ENCODE measurements around the gene FBXL16. TPM values are rescaled to one million over a fixed set of nuclear protein-coding genes. Genes with fewer than 3 reads are reported as not detected.

FBXL16 gene
- total and polyA plus RNA-seq, 2 of the 13 experiments (the other 11 are each of a cell fraction or from before 2014, with no cell fraction given), result 0.22 to 2.0 TPM

DNA sequence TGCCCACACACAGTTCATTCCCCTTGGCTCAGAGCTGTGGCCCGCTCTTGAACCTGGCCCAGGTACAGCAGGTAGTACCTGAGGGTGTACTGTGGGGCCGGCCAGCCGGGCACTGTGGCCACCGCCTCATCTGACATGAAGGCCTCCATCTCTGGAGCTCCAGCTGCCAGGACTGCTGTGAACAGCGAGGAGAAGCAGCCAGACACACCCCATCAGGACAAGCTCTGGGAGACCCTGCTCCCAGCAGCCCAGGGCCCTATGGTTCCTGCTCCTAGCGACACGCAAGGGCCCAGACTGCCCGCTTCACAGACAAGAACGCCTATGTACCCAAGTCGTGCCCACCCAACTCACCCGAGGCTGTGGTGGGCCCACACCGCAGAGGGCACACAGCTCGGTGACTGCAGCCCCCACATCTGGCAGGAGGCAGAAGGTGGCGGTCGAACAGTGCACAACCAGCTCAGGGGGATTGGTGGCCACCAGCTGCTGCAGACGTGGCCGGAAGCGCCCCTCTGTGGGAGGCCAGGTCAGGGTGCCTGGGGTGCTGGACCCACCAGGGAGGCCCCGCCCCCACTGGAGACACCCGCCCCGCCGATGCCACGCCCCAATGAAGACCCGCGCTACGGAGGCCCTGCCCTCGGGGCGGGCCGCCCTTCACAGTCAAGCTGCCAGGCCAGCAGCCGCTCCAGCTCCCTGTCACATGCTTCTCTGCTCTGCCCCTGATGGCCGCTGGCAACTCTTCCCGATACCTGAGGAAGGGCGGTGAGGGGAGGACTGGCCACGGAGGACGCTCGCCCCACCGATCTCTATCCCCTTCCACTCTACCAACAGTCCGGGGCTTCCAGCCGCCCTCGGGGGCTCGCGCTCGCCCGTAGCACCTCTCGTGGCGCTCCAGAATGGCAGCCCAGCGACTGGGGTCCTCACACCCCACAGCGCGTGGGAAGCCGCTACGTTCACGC, 26.5 kb downstream of the FBXL16 start (continued):
- no peak for TF ChIP-seq SMC3 (IDR thresholded peaks at IDR 0.05; ENCODE audit: low read length)
- TF ChIP-seq ZNF678 (CRISPR knock-in tag; IDR thresholded peaks at IDR 0.05), result no peak
- no peak for TF ChIP-seq PAX8 (CRISPR knock-in tag; IDR thresholded peaks at IDR 0.05; ENCODE audit: borderline replicate concordance)
- TF ChIP-seq, protein P1, sequence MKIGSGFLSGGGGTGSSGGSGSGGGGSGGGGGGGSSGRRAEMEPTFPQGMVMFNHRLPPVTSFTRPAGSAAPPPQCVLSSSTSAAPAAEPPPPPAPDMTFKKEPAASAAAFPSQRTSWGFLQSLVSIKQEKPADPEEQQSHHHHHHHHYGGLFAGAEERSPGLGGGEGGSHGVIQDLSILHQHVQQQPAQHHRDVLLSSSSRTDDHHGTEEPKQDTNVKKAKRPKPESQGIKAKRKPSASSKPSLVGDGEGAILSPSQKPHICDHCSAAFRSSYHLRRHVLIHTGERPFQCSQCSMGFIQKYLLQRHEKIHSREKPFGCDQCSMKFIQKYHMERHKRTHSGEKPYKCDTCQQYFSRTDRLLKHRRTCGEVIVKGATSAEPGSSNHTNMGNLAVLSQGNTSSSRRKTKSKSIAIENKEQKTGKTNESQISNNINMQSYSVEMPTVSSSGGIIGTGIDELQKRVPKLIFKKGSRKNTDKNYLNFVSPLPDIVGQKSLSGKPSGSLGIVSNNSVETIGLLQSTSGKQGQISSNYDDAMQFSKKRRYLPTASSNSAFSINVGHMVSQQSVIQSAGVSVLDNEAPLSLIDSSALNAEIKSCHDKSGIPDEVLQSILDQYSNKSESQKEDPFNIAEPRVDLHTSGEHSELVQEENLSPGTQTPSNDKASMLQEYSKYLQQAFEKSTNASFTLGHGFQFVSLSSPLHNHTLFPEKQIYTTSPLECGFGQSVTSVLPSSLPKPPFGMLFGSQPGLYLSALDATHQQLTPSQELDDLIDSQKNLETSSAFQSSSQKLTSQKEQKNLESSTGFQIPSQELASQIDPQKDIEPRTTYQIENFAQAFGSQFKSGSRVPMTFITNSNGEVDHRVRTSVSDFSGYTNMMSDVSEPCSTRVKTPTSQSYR (CRISPR knock-in tag; IDR thresholded peaks at IDR 0.05; ENCODE audit: borderline replicate concordance), result 0 out of 2 replicates have a peak, but pooled peaks have one; percentile 15
- TF ChIP-seq FOXA1 (IDR thresholded peaks at IDR 0.05), result no peak
- peak; percentile 34; the same call in 1 of the 2 replicates for TF ChIP-seq FOXA1 (CRISPR knock-in tag; IDR thresholded peaks at IDR 0.05)
- TF ChIP-seq TMF1 (CRISPR knock-in tag; IDR thresholded peaks at IDR 0.05; ENCODE audit: low read depth), result peak; percentile 30; the same call in 1 of the 2 replicates
- TF ChIP-seq FOXP1 (IDR thresholded peaks at IDR 0.05), result no peak
- no peak for TF ChIP-seq FOXP1 (CRISPR knock-in tag; IDR thresholded peaks at IDR 0.05)
- no peak for TF ChIP-seq ZNF121 (CRISPR knock-in tag; IDR thresholded peaks at IDR 0.05)
- no peak; the same call in 1 of the 2 replicates for TF ChIP-seq ZBTB7A (CRISPR knock-in tag; IDR thresholded peaks at IDR 0.05)
- TF ChIP-seq ZNF160 (CRISPR knock-in tag; IDR thresholded peaks at IDR 0.05), result no peak
- TF ChIP-seq ARNT2 (CRISPR knock-in tag; IDR thresholded peaks at IDR 0.05; ENCODE audit: low read depth), result 0 out of 2 replicates have a peak, but pooled peaks have one; percentile 45
- TF ChIP-seq NFIB (CRISPR knock-in tag; IDR thresholded peaks at IDR 0.05; ENCODE audit: borderline replicate concordance), result no peak
- no peak for TF ChIP-seq TBP (CRISPR knock-in tag; IDR thresholded peaks at IDR 0.05)
- TF ChIP-seq, protein P2, sequence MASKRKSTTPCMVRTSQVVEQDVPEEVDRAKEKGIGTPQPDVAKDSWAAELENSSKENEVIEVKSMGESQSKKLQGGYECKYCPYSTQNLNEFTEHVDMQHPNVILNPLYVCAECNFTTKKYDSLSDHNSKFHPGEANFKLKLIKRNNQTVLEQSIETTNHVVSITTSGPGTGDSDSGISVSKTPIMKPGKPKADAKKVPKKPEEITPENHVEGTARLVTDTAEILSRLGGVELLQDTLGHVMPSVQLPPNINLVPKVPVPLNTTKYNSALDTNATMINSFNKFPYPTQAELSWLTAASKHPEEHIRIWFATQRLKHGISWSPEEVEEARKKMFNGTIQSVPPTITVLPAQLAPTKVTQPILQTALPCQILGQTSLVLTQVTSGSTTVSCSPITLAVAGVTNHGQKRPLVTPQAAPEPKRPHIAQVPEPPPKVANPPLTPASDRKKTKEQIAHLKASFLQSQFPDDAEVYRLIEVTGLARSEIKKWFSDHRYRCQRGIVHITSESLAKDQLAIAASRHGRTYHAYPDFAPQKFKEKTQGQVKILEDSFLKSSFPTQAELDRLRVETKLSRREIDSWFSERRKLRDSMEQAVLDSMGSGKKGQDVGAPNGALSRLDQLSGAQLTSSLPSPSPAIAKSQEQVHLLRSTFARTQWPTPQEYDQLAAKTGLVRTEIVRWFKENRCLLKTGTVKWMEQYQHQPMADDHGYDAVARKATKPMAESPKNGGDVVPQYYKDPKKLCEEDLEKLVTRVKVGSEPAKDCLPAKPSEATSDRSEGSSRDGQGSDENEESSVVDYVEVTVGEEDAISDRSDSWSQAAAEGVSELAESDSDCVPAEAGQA (IDR thresholded peaks at IDR 0.05; ENCODE audit: low read depth), result no peak
- TF ChIP-seq, protein P2 (CRISPR knock-in tag; IDR thresholded peaks at IDR 0.05; ENCODE audit: borderline replicate concordance), result no peak
- no peak; the same call in 1 of the 2 replicates for TF ChIP-seq ZMYM3 (CRISPR knock-in tag; IDR thresholded peaks at IDR 0.05)
- no peak for TF ChIP-seq ZNF562 (CRISPR knock-in tag; IDR thresholded peaks at IDR 0.05; ENCODE audit: borderline replicate concordance)
- no peak; the same call in 1 of the 2 replicates for TF ChIP-seq SP2 (CRISPR knock-in tag; IDR thresholded peaks at IDR 0.05)
